ENCODE results near the gene CHRNA3. TPM values are rescaled to one million over a fixed set of nuclear protein-coding genes. Genes with fewer than 3 reads are reported as not detected.
A peak's percentile ranks its signal among the peaks of the same experiment; 100 is the strongest.

CHRNA3 gene
- total RNA-seq, 1 donor from 2014 or later, result not detected

GRCh38 chr15:78621810-78622402 lies 1.1 kb upstream of the CHRNA3 start:
- no peaks in the 10 kb centered on the region for H3K36me3 Mint-ChIP-seq (ENCODE audit: low read depth)
- intact Hi-C loops (cut with micrococcal nuclease), result no loop called here
- H3K27ac Mint-ChIP-seq, result no peak overlapping the region
- TF ChIP-seq CTCF (IDR thresholded peaks at IDR 0.05), result no peak
- DNase-seq (no peak), ATAC-seq (ENCODE audit: low read depth) (no peak)
- POLR2A ChIA-PET, result no interaction called here
- CTCF ChIA-PET, result no interaction called here
- peaks cover 5% of the 10 kb centered on the region for H3K4me1 Mint-ChIP-seq
- H3K4me3 Mint-ChIP-seq, result no peak overlapping the region
- peaks cover 47% of the 10 kb centered on the region for H3K27me3 Mint-ChIP-seq
- no peaks in the 10 kb centered on the region for H3K9me3 Mint-ChIP-seq

GRCh38 chr15:78620021-78620526 lies 722 bp downstream of the CHRNA3 start:
- no peak for ATAC-seq (ENCODE audit: low read depth)
- Mint-ChIP-seq H3K27me3 (peaks cover 40% of the 10 kb centered on the region), H3K4me3 (no peak overlapping the region), H3K27ac (no peak overlapping the region), H3K4me1 (peaks cover 5% of the 10 kb centered on the region), H3K36me3 (ENCODE audit: low read depth) (no peaks in the 10 kb centered on the region), H3K9me3 (no peaks in the 10 kb centered on the region)
- intact Hi-C loops (cut with micrococcal nuclease), result no loop called here
- no peak for TF ChIP-seq CTCF (IDR thresholded peaks at IDR 0.05)
- DNase-seq, result no peak
- POLR2A ChIA-PET, result no interaction called here
- CTCF ChIA-PET, result interaction anchor here (2.8 kb wide), 1 partner anchor 90 kb away, joined by 11 read pairs; no protein-coding TSS in a partner anchor

- Mint-ChIP-seq H3K27me3 (peaks cover 38% of the 10 kb centered on the region), H3K4me1 (peaks cover 5% of the 10 kb centered on the region), H3K4me3 (no peak overlapping the region), H3K9me3 (no peaks in the 10 kb centered on the region), H3K36me3 (ENCODE audit: low read depth) (no peaks in the 10 kb centered on the region), H3K27ac (no peak overlapping the region)
- no peak for DNase-seq
- no peak for TF ChIP-seq CTCF (IDR thresholded peaks at IDR 0.05)
- no peak for ATAC-seq (ENCODE audit: low read depth)
- intact Hi-C loops (cut with micrococcal nuclease), result loop anchor here (10.0 kb wide), 1 partner anchor 196 kb away; the partner anchor contains the start of gene ADAMTS7
- ChIA-PET POLR2A (no interaction called here), CTCF (interaction anchor here (2.8 kb wide), 1 partner anchor 91 kb away, joined by 11 read pairs; no protein-coding TSS in a partner anchor)
These were observed 1.5 kb downstream of the CHRNA3 start for GRCh38 chr15:78619022-78619950.

GRCh38 chr15:78618490-78618934 lies 2.3 kb downstream of the CHRNA3 start:
- Mint-ChIP-seq H3K4me3 (no peak overlapping the region), H3K4me1 (peaks cover 5% of the 10 kb centered on the region), H3K27ac (no peak overlapping the region), H3K9me3 (no peaks in the 10 kb centered on the region), H3K36me3 (ENCODE audit: low read depth) (no peaks in the 10 kb centered on the region), H3K27me3 (peaks cover 34% of the 10 kb centered on the region)
- ATAC-seq (ENCODE audit: low read depth) (peak; percentile 67), DNase-seq (peak; percentile 59)
- intact Hi-C loops (cut with micrococcal nuclease), result loop anchor here (1.0 to 10.0 kb wide), 3 partner anchors 91 to 566 kb away; partner anchors contain the start of gene ADAMTS7
- CTCF ChIA-PET, result interaction anchor here (2.8 kb wide), 1 partner anchor 91 kb away, joined by 11 read pairs; no protein-coding TSS in a partner anchor
- POLR2A ChIA-PET, result no interaction called here
- TF ChIP-seq CTCF (IDR thresholded peaks at IDR 0.05), result peak; percentile 45

Measured in activated B cell treated with CpG ODN at 0.5 μM for 24 hours (primary cell).